Measurements from ENCODE around the gene PTPRT. TPM values are rescaled to one million over a fixed set of nuclear protein-coding genes. Genes with fewer than 3 reads are reported as not detected.

PTPRT gene
- total and polyA plus RNA-seq, 2 experiments from 2014 or later = not detected

- TF ChIP-seq, protein P1, sequence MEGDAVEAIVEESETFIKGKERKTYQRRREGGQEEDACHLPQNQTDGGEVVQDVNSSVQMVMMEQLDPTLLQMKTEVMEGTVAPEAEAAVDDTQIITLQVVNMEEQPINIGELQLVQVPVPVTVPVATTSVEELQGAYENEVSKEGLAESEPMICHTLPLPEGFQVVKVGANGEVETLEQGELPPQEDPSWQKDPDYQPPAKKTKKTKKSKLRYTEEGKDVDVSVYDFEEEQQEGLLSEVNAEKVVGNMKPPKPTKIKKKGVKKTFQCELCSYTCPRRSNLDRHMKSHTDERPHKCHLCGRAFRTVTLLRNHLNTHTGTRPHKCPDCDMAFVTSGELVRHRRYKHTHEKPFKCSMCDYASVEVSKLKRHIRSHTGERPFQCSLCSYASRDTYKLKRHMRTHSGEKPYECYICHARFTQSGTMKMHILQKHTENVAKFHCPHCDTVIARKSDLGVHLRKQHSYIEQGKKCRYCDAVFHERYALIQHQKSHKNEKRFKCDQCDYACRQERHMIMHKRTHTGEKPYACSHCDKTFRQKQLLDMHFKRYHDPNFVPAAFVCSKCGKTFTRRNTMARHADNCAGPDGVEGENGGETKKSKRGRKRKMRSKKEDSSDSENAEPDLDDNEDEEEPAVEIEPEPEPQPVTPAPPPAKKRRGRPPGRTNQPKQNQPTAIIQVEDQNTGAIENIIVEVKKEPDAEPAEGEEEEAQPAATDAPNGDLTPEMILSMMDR (conservative IDR thresholded peaks at IDR 0.05; ENCODE audit: low read depth in 2 of 2) = no peak
- TF ChIP-seq STAT1 (IDR thresholded peaks at IDR 0.05; ENCODE audit: unreplicated experiment) (no peak), EZH2 (IDR thresholded peaks at IDR 0.05; ENCODE audit: low read depth, unreplicated experiment) (no peak), ZNF114 (CRISPR knock-in tag; IDR thresholded peaks at IDR 0.05) (no peak), NANOG (IDR thresholded peaks at IDR 0.05; ENCODE audit: borderline replicate concordance) (no peak), ETS1 (IDR thresholded peaks at IDR 0.05) (no peak), POLR2AphosphoS5 (IDR thresholded peaks at IDR 0.05; ENCODE audit: low read depth) (no peak), CREB1 (CRISPR knock-in tag; IDR thresholded peaks at IDR 0.05; ENCODE audit: low read depth) (no peak), ZNF331 (CRISPR knock-in tag; IDR thresholded peaks at IDR 0.05; ENCODE audit: low read depth) (no peak), JUNB (IDR thresholded peaks at IDR 0.05; ENCODE audit: unreplicated experiment) (no peak), REST (IDR thresholded peaks at IDR 0.05; ENCODE audit: unreplicated experiment) (no peak)
These were observed 1028.4 kb downstream of the PTPRT start (continued) for GRCh38 chr20:42161228-42161829.

DNA sequence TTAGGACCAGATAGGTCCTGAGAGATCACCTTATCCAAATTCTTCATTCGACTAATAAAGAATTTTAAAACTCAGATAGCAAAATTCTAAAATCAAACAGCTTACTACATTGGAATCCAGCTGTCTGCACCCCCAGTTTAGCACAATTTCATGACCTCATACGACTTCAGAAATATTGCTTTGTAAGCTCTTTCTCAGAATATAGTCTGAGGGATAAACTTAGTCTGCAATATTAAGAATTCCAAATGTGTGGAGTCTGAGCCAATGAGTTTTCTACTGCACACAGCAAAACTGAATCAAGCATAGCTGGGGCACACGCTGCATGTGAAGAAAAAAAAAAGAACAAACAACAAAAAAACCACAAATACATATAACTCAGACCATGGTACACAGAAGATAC is 1029.9 kb downstream of the PTPRT start:
- no peak overlapping the region for H3K4me3 ChIP-seq
- no peak overlapping the region for H3K4me3 Mint-ChIP-seq
- no peak overlapping the region for H3K4me2 ChIP-seq
- no peak overlapping the region for H3K27ac ChIP-seq (ENCODE audit: low read depth)
- no peaks in the 10 kb centered on the region for H3K27me3 ChIP-seq (ENCODE audit: insufficient read depth)
- H3K4me1 Mint-ChIP-seq = no peaks in the 10 kb centered on the region
- H3K79me2 ChIP-seq (replicated peaks; ENCODE audit: insufficient read depth) = no peaks in the 10 kb centered on the region
- no peaks in the 10 kb centered on the region for H3F3A ChIP-seq (replicated peaks; ENCODE audit: low read depth)
- no peaks in the 10 kb centered on the region for H3K36me3 ChIP-seq (ENCODE audit: insufficient read depth)
- no peak for DNase-seq (ENCODE audit: low spot score)
- TF ChIP-seq EZH2phosphoT487 (IDR thresholded peaks at IDR 0.05; ENCODE audit: unreplicated experiment) = no peak
- H3K27me3 Mint-ChIP-seq (ENCODE audit: insufficient read depth, low read depth, poor library complexity) = no peaks in the 10 kb centered on the region
- no peaks in the 10 kb centered on the region for H3K4me1 ChIP-seq (ENCODE audit: insufficient read depth)
- peaks cover 98% of the 10 kb centered on the region for H3K9me3 Mint-ChIP-seq
- H3K9me2 ChIP-seq (ENCODE audit: insufficient read depth) = no peaks in the 10 kb centered on the region
- H3K36me3 Mint-ChIP-seq (ENCODE audit: low read depth) = peaks cover 39% of the 10 kb centered on the region
- H4K20me1 ChIP-seq (replicated peaks; ENCODE audit: insufficient read depth) = no peaks in the 10 kb centered on the region
- H3K27ac Mint-ChIP-seq = no peak overlapping the region
- H2AFZ ChIP-seq = no peak overlapping the region
- ATAC-seq = no peak
